Measurements from ENCODE around the gene POLR3A. TPM values are rescaled to one million over a fixed set of nuclear protein-coding genes. Genes with fewer than 3 reads are reported as not detected.

Gene POLR3A
- total RNA-seq, 1 experiment from 2014 or later = 38.0 TPM

DNA sequence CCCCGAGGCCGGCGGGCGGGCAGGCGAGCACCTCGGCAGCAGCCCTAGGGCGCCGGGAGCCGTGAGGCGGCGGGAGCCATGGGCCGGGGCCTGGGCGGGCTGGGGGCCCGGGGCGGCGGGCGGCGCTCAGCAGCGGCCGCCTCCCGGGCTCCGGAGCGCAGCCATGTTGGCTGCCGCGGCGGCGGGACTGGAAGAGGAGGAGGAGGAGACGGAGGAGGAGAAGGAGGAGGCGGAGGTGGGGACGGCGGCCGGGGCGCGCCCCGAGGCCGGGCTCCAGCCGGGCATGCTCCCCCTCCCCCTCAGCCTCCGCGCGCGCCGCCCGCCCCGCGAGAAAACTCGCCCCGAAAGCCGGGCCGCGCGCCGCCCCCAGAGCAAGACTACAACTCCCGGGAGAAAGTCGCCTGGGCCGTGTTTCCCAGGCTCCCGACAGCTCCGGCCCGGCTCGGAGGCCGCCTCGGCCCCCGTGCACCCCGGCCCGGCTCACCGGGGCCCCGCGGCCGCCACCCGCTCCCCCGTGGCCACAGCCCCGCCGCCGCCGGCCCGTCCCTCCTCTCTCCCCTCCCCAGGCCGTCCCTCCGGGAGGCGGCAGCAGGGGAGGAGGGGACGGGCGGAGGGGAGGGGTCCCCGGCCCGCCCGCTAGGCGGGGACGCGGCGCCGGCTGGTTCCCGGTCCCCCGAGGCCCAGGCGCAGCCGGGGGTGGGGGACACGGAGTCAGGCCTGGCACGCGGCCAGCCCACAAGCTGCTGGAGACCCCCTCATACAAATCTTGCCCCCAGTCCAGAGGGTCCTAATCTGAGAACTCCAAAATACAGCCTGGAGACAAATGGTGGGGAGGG is 102.5 kb downstream of the POLR3A start, which contains the start of gene DLG5:
Gene DLG5 (minus strand): TSS at position 190 of the 836 bp plus-strand sequence. CDS start 235 bp downstream, outside the sequence.
- H4K8ac ChIP-seq (replicated peaks; ENCODE audit: insufficient read length, low read depth, low read length) = no peak within 1 kb of the TSS
- H3K27ac ChIP-seq (ENCODE audit: insufficient read length, low read depth, low read length) = no peak within 1 kb of the TSS
- peak; percentile 22; the same call in 2 of the 3 replicates for TF ChIP-seq CTCF (conservative IDR thresholded peaks at IDR 0.05)
- peak within 1 kb of the TSS; percentile 76 to 79 for H3K4me3 Mint-ChIP-seq
- H3K27me3 ChIP-seq (ENCODE audit: insufficient read depth, low read length) = no peaks in the 10 kb centered on the region
- H4K5ac ChIP-seq (ENCODE audit: insufficient read length, low read depth, low read length) = no peak within 1 kb of the TSS
- peaks cover 0 to 10% (median 5%) of the 10 kb centered on the region in 3 experiments; a peak in 6 of 7 replicates for H3K36me3 Mint-ChIP-seq (ENCODE audit: insufficient read depth in 1 of 3, low read depth in 3 of 3)
- no peak within 1 kb of the TSS for H2AFZ ChIP-seq (ENCODE audit: low read length)
- H3K4ac ChIP-seq (ENCODE audit: low read depth, low read length) = no peak within 1 kb of the TSS
- no peaks in the 10 kb centered on the region for H3K9me3 ChIP-seq (ENCODE audit: control insufficient read depth, low read depth, low read length)
- H3K14ac ChIP-seq (ENCODE audit: insufficient read depth, low read length) = peak within 1 kb of the TSS; percentile 96
- H4K20me1 ChIP-seq (ENCODE audit: control insufficient read depth, insufficient read depth, insufficient read length) = no peaks in the 10 kb centered on the region
- H3K9ac ChIP-seq (ENCODE audit: extremely low read depth, insufficient read length, low read length) = peak within 1 kb of the TSS; percentile 67
- no peak within 1 kb of the TSS for H2BK20ac ChIP-seq (ENCODE audit: low read depth, low read length, poor library complexity, severe bottlenecking)
- WGBS (ENCODE audit: extremely low coverage, insufficient read length, low lambda C conversion rate) = no CpG with 5 or more reads among the region's 95 CpGs
- H2AK5ac ChIP-seq (ENCODE audit: insufficient read length, low read length) = no peak within 1 kb of the TSS
- peak within 1 kb of the TSS; percentile 36 for H3K4me2 ChIP-seq (ENCODE audit: insufficient read depth, insufficient read length, low read length)
- H3K27ac Mint-ChIP-seq = peak within 1 kb of the TSS in 2 of 3 experiments; percentile 6 to 11; a peak in 3 of 7 replicates
- H3K4me1 ChIP-seq (ENCODE audit: insufficient read depth, low read length) = no peaks in the 10 kb centered on the region
- peaks cover 9% of the 10 kb centered on the region for H3K23me2 ChIP-seq (ENCODE audit: insufficient read length, low read depth, low read length, poor library complexity, severe bottlenecking)
- no peak within 1 kb of the TSS for H3K56ac ChIP-seq (ENCODE audit: insufficient read length, low read depth, low read length)
- no peak within 1 kb of the TSS for H2BK12ac ChIP-seq (ENCODE audit: insufficient read length, low read depth, low read length)
- no peak within 1 kb of the TSS for H3T11ph ChIP-seq (ENCODE audit: low read length)
- peaks cover 0 to 5% of the 10 kb centered on the region in 2 experiments; a peak in 1 of 5 replicates for H3K9me3 Mint-ChIP-seq
- H2BK120ac ChIP-seq (ENCODE audit: low read depth, low read length, poor library complexity, severe bottlenecking) = no peak within 1 kb of the TSS
- no peak within 1 kb of the TSS for H2BK15ac ChIP-seq (ENCODE audit: low read depth, low read length)
- peak; percentile 45 for DNase-seq
- peaks cover 31 to 42% of the 10 kb centered on the region in 2 experiments for H3K4me1 Mint-ChIP-seq
- H3K23ac ChIP-seq (ENCODE audit: insufficient read length, low read depth, low read length) = no peak within 1 kb of the TSS
- no peak within 1 kb of the TSS for H4K91ac ChIP-seq (ENCODE audit: insufficient read length, low read depth, low read length)
- H3K18ac ChIP-seq (ENCODE audit: insufficient read length, low read depth, low read length) = peak within 1 kb of the TSS; percentile 91
- peaks cover 12% of the 10 kb centered on the region for H3K27me3 Mint-ChIP-seq (ENCODE audit: low read depth)
- no peaks in the 10 kb centered on the region for H3K79me1 ChIP-seq (ENCODE audit: insufficient read depth, low read depth, low read length, poor library complexity, severe bottlenecking)
- H2BK5ac ChIP-seq (ENCODE audit: insufficient read length, low read length) = no peak within 1 kb of the TSS
- H3K79me2 ChIP-seq (ENCODE audit: insufficient read depth, low read length) = peaks cover 30% of the 10 kb centered on the region; the same call in 1 of the 2 replicates
